K562 (cell line): ENCODE data around the gene IFITM2. TPM values are rescaled to one million over a fixed set of nuclear protein-coding genes. Genes with fewer than 3 reads are reported as not detected.

Source experiments
- BRF1 ChIP-seq: IDR thresholded peaks from 3 replicates; pipeline ENCODE4 v1.6.1; 2011; ENCODE audit warnings: borderline replicate concordance, mild to moderate bottlenecking; ENCODE audit not compliant: insufficient read length; ENCODE audit errors: extremely low read depth
- CUX1 ChIP-seq: fragments of 200-800 bp; sonication (Bioruptor generic); IDR thresholded peaks from 2 replicates; pipeline ENCODE4 v1.6.1; 2016; ENCODE audit warnings: missing genetic modification characterization, missing compliant biosample characterization
- DLX4 ChIP-seq: fragments of 250-450 bp; sonication (Bioruptor Pico); IDR thresholded peaks from 2 replicates; pipeline ENCODE4 v1.6.1; 2021; ENCODE audit warnings: mild to moderate bottlenecking
- ETS2 ChIP-seq: IDR thresholded peaks from 2 replicates; pipeline ENCODE4 v1.6.1; 2016; ENCODE audit warnings: borderline replicate concordance, missing genetic modification characterization, mild to moderate bottlenecking, moderate library complexity, missing compliant biosample characterization; ENCODE audit not compliant: poor library complexity, severe bottlenecking
- PKNOX1 ChIP-seq: fragments of 450-650 bp; IDR thresholded peaks from 2 replicates; pipeline ENCODE4 v1.6.1; 2016
- PTRF ChIP-seq: fragments of 450-650 bp; IDR thresholded peaks from 2 replicates; pipeline ENCODE4 v1.6.1; 2016; ENCODE audit warnings: mild to moderate bottlenecking, missing genetic modification characterization, missing compliant biosample characterization
- SIN3B ChIP-seq: fragments of 450-650 bp; IDR thresholded peaks from 2 replicates; pipeline ENCODE4 v1.6.1; 2017; ENCODE audit warnings: low read depth, mild to moderate bottlenecking, moderate library complexity
- SIRT6 ChIP-seq: IDR thresholded peaks from one replicate; pipeline ENCODE4 v1.6.1; 2012; ENCODE audit warnings: low read depth, mild to moderate bottlenecking, control low read depth, inconsistent platforms, low read length, moderate library complexity
- SMAD3 ChIP-seq: fragments of 450-650 bp; formaldehyde crosslinking; conservative IDR thresholded peaks from 2 replicates; pipeline ENCODE4 v1.4.0; 2020; ENCODE audit warnings: mild to moderate bottlenecking
- SREBF1 ChIP-seq: fragments of 150-350 bp; IDR thresholded peaks from 2 replicates; pipeline ENCODE4 v1.6.1; 2014; ENCODE audit warnings: antibody characterized with exemption, low read depth, low read length, borderline replicate concordance
- TARDBP ChIP-seq: fragments of 450-650 bp; IDR thresholded peaks from 2 replicates; pipeline ENCODE4 v1.6.1; 2016
- ZBTB49 ChIP-seq: sonication (generic); formaldehyde crosslinking; IDR thresholded peaks from 2 replicates; pipeline ENCODE4 v1.8.0; 2022; ENCODE audit warnings: missing genetic modification reagents, mild to moderate bottlenecking, borderline replicate concordance
- ZFP30 ChIP-seq: fragments of 250-450 bp; sonication (Bioruptor Pico); IDR thresholded peaks from 2 replicates; pipeline ENCODE4 v1.8.0; 2022; ENCODE audit warnings: moderate library complexity, mild to moderate bottlenecking, inconsistent platforms, borderline replicate concordance
- ZNF174 ChIP-seq: fragments of 250-450 bp; sonication (Bioruptor Pico); IDR thresholded peaks from 2 replicates; pipeline ENCODE4 v1.4.0; 2020; ENCODE audit warnings: mild to moderate bottlenecking
- ZNF263 ChIP-seq: sonication (generic); formaldehyde crosslinking; IDR thresholded peaks from 2 replicates; pipeline ENCODE4 v1.8.0; 2022; ENCODE audit warnings: mild to moderate bottlenecking, missing genetic modification reagents, borderline replicate concordance
- ZNF740 ChIP-seq, 3 experiments: fragments of 200-800 bp in 1 of 3; sonication (Bioruptor generic) in 1 of 3; sonication (generic) in 1 of 3; formaldehyde crosslinking in 1 of 3; IDR thresholded peaks; 2 replicates each; pipeline versions ENCODE4 v1.6.1 to v1.8.0; 2016 to 2022; ENCODE audit warnings: mild to moderate bottlenecking in 2 of 3, missing compliant biosample characterization in 2 of 3, missing genetic modification characterization in 2 of 3, missing genetic modification reagents in 1 of 3
- polyA plus RNA-seq, 8 experiments: library from polyadenylated mRNA; depleted of rRNA in 4 of 8; stranded (reverse) in 5 of 8; unstranded in 3 of 8; fragments of >200 nt; fragmentation: Nextera tagmentation in 2 of 8; fragmentation: Illumina TruSeq in 1 of 8; extraction: Ambion mirVana in 2 of 8; extraction: Trizol in 1 of 8; gene quantifications; 2 replicates each; pipeline versions ENCODE4 v1.2.1 to v1.2.3, GENCODE V29; 2011 to 2014; ENCODE audit warnings: inconsistent platforms in 1 of 8, missing spikeins in 1 of 8
- total RNA-seq, 7 experiments: library from RNA; depleted of rRNA in 6 of 7; stranded (reverse); fragments of >200 nt in 6 of 7; fragmentation: Illumina TruSeq in 2 of 7; extraction: Trizol in 2 of 7; gene quantifications; 2 replicates each; pipeline versions ENCODE4 v1.2.1 to v1.2.3, GENCODE V29; 2011 to 2021; ENCODE audit warnings: low replicate concordance in 1 of 7

Gene IFITM2
- total and polyA plus RNA-seq, 9 of the 15 experiments (the other 6 are each of a cell fraction or from before 2014, with no cell fraction given), result 52.8 to 4,872 (median 356) TPM

- no peak for TF ChIP-seq PKNOX1
- TF ChIP-seq ZFP30 (CRISPR knock-in tag), result no peak
- TF ChIP-seq PTRF, result no peak
- no peak for TF ChIP-seq ZBTB49 (CRISPR knock-in tag)
- no peak for TF ChIP-seq ZNF263 (CRISPR knock-in tag)
- TF ChIP-seq DLX4 (CRISPR knock-in tag), result no peak
- TF ChIP-seq SIRT6, result no peak
- TF ChIP-seq CUX1, result no peak
- 0 out of 2 replicates have a peak, but pooled peaks have one; percentile 11 for TF ChIP-seq SMAD3 (CRISPR knock-in tag)
- TF ChIP-seq BRF1, result no peak
- no peak for TF ChIP-seq SIN3B
- TF ChIP-seq SREBF1, result no peak
- no peak for TF ChIP-seq ZNF174 (CRISPR knock-in tag)
- no peak for TF ChIP-seq ZNF740 (CRISPR knock-in tag; IDR thresholded peaks at IDR 0.05)
- TF ChIP-seq ZNF740 (tag; IDR thresholded peaks at IDR 0.05), result peak; percentile 31 to 58; a peak in 1 of 4 replicates
- no peak for TF ChIP-seq ETS2
- TF ChIP-seq TARDBP, result peak; percentile 65; the same call in 1 of the 2 replicates
These were observed 19.4 kb downstream of the IFITM2 start (continued) for GRCh38 chr11:326842-327580.
